ENCODE data around the gene KCNAB2.
A peak's percentile ranks its signal among the peaks of the same experiment; 100 is the strongest.

The KCNAB2 gene

DNA sequence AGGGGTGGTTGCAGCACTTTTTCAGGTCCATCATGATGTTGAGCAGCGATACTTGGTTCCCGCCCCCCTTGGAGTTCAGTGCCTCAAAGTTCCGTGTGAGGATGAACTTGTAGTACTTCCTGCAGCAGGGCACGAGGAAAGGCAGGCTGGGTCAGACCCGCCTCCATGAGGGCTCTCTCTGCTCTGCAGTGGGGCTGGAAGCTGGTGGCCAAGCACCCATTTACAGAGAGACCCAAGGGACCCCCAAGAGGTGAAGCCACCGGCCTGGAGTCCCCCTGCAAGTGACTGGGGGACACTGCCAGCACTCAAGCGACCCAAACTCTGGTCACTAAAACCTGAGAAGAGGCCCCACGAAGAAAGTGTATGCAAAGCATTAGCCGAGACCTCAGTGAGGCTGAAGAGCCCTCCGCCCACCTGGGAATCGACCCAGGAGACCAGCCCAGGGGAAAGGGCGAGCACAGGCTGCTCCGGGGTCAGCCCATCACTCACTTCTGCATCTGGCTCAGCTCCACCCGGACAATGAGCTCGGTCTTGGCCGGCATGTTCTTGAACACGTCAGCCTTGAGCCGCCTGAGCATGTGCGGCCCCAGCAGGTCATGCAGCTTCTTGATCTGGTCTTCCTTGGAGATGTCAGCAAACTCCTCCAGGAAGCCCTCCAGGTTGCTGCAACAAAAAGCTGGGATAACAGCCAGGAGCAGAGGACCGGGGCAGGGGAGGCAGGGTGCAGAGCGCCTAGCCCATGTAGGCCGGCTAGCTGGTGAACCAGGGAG, 89.2 kb downstream of the KCNAB2 start:
- no peak for DNase-seq

GRCh38 chr1:6136516-6137220, 91.0 kb downstream of the KCNAB2 start:
- no peak for DNase-seq

GRCh38 chr1:6137758-6138157, 92.1 kb downstream of the KCNAB2 start:
- DNase-seq = no peak

- DNase-seq = no peak
Measured at GRCh38 chr1:6140413-6140812, 94.7 kb downstream of the KCNAB2 start.

GRCh38 chr1:6141592-6141991, 95.9 kb downstream of the KCNAB2 start:
- DNase-seq = peak; percentile 56

DNA sequence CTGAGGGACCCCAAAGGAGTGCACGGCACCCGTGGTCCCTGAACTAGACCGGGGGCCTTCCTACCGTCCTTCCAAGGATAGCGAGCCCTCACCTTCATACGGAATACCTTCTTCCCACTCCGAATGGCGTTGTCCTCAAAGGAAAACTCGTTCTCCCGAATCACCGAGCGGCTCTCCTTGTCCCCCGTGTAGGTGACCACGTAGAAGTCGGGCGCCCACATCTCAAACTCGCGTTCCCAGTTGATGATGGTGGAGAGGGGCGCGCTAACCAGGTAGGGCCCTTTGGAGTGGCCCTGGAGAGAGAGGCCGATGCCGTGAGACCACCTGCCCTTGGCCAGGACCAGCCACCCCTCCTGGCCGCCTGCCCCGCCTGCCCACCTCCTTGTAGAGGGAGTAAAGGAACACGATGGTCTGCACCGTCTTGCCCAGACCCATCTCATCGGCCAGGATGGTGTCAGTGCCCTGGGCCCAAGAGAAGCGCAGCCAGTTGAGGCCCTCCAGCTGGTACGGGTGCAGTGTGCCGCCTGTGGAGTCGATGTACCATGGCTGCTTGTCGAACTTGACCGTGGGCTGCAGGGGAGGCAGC, 96.4 kb downstream of the KCNAB2 start:
- no peak for DNase-seq

DNA sequence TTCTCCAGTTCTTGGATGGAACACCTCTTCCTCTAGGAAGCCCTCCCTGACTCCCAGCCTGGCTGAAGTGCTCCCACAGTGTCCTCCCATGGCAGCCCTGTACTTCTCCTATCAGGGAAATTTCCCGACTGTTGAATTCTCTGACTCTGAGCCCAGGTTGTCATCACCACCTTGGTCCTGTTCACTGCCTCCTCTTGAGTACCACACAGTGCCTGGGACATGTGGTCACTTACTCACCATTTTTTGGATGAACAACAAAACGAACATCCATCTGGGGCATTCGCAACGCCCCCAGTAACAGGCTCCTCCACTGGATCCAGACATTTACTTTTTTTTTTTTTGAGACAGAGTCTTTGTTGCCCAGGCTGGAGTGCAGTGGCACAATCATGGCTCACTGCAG, 97.0 kb downstream of the KCNAB2 start:
- no peak for DNase-seq

GRCh38 chr1:6143395-6143794, 97.7 kb downstream of the KCNAB2 start:
- DNase-seq = no peak

GRCh38 chr1:6144175-6144574, 98.5 kb downstream of the KCNAB2 start:
- DNase-seq = no peak

- no peak for DNase-seq
Measured at GRCh38 chr1:6144647-6145395, 99.1 kb downstream of the KCNAB2 start.

- no peak for DNase-seq
Measured at GRCh38 chr1:6145396-6145750, 99.7 kb downstream of the KCNAB2 start.

- DNase-seq = no peak
Measured at GRCh38 chr1:6145864-6146410, 100.2 kb downstream of the KCNAB2 start.

- peak; percentile 73 for DNase-seq
Measured at GRCh38 chr1:6148497-6149241, 103.0 kb downstream of the KCNAB2 start.

- DNase-seq = no peak
Measured at GRCh38 chr1:6149597-6149996, 103.9 kb downstream of the KCNAB2 start.

GRCh38 chr1:6150006-6150938, 104.6 kb downstream of the KCNAB2 start:
- no peak for DNase-seq

All from suppressor macrophage treated with lipopolysaccharide for 4 hours (primary cell).